OCI-LY1 (cell line): ENCODE results near the gene MFRP.

Experiments
- H2AFZ ChIP-seq: fragments of 200-600 bp; sonication (generic), shearing (Covaris generic); 2 replicates; pipeline ENCODE4 v1.6.0; 2014; ENCODE audit warnings: antibody characterized with exemption, mild to moderate bottlenecking, low read length
- H3F3A ChIP-seq: fragments of 200-600 bp; sonication (generic), shearing (Covaris generic); 2 replicates; pipeline ENCODE4 v1.6.0; 2014; ENCODE audit warnings: mild to moderate bottlenecking, antibody characterized with exemption, low read length, moderate library complexity; ENCODE audit not compliant: insufficient read depth
- H3K27ac ChIP-seq: fragments of 200-600 bp; sonication (generic); 2 replicates; pipeline ENCODE4 v1.5.1; 2014; ENCODE audit warnings: low read length, mixed run types, mild to moderate bottlenecking, low read depth; ENCODE audit not compliant: poor library complexity, severe bottlenecking
- H3K27me3 ChIP-seq: fragments of 200-600 bp; sonication (generic); 2 replicates; pipeline ENCODE4 v1.6.0; 2014; ENCODE audit warnings: antibody characterized with exemption, mild to moderate bottlenecking, low read length, moderate library complexity; ENCODE audit not compliant: insufficient read depth
- H3K36me3 ChIP-seq: fragments of 200-600 bp; sonication (generic); 2 replicates; pipeline ENCODE4 v1.6.1; 2014; ENCODE audit warnings: mild to moderate bottlenecking, antibody characterized with exemption, low read length, moderate library complexity, mixed read lengths; ENCODE audit not compliant: insufficient read depth
- H3K4me1 ChIP-seq: fragments of 200-600 bp; sonication (generic); 2 replicates; pipeline ENCODE4 v1.5.1; 2014; ENCODE audit warnings: mild to moderate bottlenecking, low read length, moderate library complexity; ENCODE audit not compliant: insufficient read depth, severe bottlenecking
- H3K4me2 ChIP-seq: fragments of 200-600 bp; sonication (generic), shearing (Covaris generic); 2 replicates; pipeline ENCODE4 v1.6.1; 2014; ENCODE audit warnings: low read length
- H3K4me3 ChIP-seq: fragments of 200-600 bp; sonication (generic); 2 replicates; pipeline ENCODE4 v1.5.1; 2014; ENCODE audit warnings: low read length, low read depth, mild to moderate bottlenecking, mixed read lengths; ENCODE audit not compliant: poor library complexity, severe bottlenecking
- H3K79me2 ChIP-seq: fragments of 200-600 bp; shearing (Covaris generic); 2 replicates; pipeline ENCODE4 v1.6.1; 2016; ENCODE audit warnings: mixed run types, low read length, mixed read lengths; ENCODE audit not compliant: insufficient read depth
- H3K9ac ChIP-seq: fragments of 200-600 bp; sonication (generic), shearing (Covaris generic); 2 replicates; pipeline ENCODE4 v1.6.1; 2014; ENCODE audit warnings: mild to moderate bottlenecking, low read length, mixed read lengths
- H3K9me2 ChIP-seq: fragments of 200-600 bp; sonication (generic), shearing (Covaris generic); 2 replicates; pipeline ENCODE4 v1.6.1; 2014; ENCODE audit warnings: low read depth, mild to moderate bottlenecking, low read length, mixed read lengths
- H3K9me3 ChIP-seq: fragments of 200-600 bp; shearing (Covaris generic); 2 replicates; pipeline ENCODE4 v1.6.1; 2014; ENCODE audit warnings: low read length, mixed read lengths
- H4K20me1 ChIP-seq: fragments of 200-600 bp; sonication (generic), shearing (Covaris generic); 2 replicates; pipeline ENCODE4 v1.6.0; 2016; ENCODE audit warnings: mild to moderate bottlenecking, low read length; ENCODE audit not compliant: insufficient read depth
- EZH2 ChIP-seq: fragments of 200-600 bp; sonication (generic), shearing (Covaris generic); IDR thresholded peaks from 2 replicates; pipeline ENCODE4 v1.8.0; 2017; ENCODE audit warnings: borderline replicate concordance, mixed run types, mild to moderate bottlenecking, antibody characterized with exemption, low read length, moderate library complexity, mixed read lengths
- TF ChIP-seq, protein P1 (sequence below): fragments of 200-600 bp; sonication (generic), shearing (Covaris generic); IDR thresholded peaks from 2 replicates; pipeline ENCODE4 v1.5.1; 2017; ENCODE audit warnings: mild to moderate bottlenecking, antibody characterized with exemption, low read length, moderate library complexity, mixed read lengths

The MFRP gene

DNA sequence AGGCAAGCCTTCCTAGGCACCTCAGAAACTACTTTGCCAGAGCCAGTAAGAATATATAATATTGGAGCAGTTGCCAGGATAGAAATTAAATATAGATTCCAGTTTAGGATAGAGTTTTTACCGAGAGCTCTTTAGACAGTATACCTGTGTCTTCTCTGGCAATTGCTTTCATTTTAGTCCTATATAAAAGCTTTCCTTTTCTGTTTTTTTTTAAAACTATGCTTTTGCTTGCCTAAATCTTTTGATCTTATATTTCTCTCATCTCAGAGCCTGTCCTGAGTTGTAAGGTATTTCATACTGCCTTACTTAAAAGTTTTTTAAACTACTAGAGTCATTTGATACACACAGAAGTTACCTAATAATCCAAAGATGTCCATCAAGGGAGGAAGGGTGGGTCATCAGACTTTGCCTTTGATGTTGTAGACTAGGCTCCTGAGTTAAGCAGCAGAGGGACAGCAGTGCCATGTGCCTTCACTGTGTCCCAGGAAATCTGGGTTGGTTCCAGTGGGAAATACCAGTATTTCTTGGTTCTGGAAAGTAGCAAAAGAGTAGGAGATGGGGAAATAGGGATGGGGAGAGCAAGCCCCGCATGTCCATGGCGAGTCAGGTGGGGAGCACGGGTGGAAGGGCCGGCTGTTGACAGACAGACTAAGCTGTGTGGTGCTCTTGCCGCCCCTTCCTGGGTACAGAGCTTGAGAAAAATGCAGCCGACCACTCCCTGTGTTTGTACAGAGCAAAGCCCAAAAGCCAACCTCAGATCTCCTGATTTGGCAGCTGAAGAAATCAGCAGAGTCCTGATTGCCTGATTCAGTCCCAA is 40.7 kb downstream of the MFRP start:
- Histone ChIP-seq H3F3A (no peaks in the 10 kb centered on the region), H3K27ac (no peak overlapping the region), H4K20me1 (no peaks in the 10 kb centered on the region), H3K4me2 (no peak overlapping the region), H3K4me3 (no peak overlapping the region), H2AFZ (no peak overlapping the region), H3K36me3 (peaks cover 35% of the 10 kb centered on the region), H3K79me2 (no peaks in the 10 kb centered on the region), H3K4me1 (no peaks in the 10 kb centered on the region), H3K27me3 (no peaks in the 10 kb centered on the region), H3K9ac (no peak overlapping the region), H3K9me3 (no peaks in the 10 kb centered on the region), H3K9me2 (no peaks in the 10 kb centered on the region)
- TF ChIP-seq, protein P1, sequence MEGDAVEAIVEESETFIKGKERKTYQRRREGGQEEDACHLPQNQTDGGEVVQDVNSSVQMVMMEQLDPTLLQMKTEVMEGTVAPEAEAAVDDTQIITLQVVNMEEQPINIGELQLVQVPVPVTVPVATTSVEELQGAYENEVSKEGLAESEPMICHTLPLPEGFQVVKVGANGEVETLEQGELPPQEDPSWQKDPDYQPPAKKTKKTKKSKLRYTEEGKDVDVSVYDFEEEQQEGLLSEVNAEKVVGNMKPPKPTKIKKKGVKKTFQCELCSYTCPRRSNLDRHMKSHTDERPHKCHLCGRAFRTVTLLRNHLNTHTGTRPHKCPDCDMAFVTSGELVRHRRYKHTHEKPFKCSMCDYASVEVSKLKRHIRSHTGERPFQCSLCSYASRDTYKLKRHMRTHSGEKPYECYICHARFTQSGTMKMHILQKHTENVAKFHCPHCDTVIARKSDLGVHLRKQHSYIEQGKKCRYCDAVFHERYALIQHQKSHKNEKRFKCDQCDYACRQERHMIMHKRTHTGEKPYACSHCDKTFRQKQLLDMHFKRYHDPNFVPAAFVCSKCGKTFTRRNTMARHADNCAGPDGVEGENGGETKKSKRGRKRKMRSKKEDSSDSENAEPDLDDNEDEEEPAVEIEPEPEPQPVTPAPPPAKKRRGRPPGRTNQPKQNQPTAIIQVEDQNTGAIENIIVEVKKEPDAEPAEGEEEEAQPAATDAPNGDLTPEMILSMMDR = no peak
- TF ChIP-seq EZH2 = no peak

- no peaks in the 10 kb centered on the region for H3F3A ChIP-seq
- H3K27ac ChIP-seq = no peak overlapping the region
- no peaks in the 10 kb centered on the region for H3K4me1 ChIP-seq
- no peak overlapping the region for H2AFZ ChIP-seq
- H3K4me3 ChIP-seq = no peak overlapping the region
- H3K9me2 ChIP-seq = no peaks in the 10 kb centered on the region
- no peaks in the 10 kb centered on the region for H3K27me3 ChIP-seq
- H3K9ac ChIP-seq = no peak overlapping the region
- no peak overlapping the region for H3K4me2 ChIP-seq
- H3K36me3 ChIP-seq = peaks cover 60% of the 10 kb centered on the region
- H3K9me3 ChIP-seq = no peaks in the 10 kb centered on the region
- H4K20me1 ChIP-seq = no peaks in the 10 kb centered on the region
- no peaks in the 10 kb centered on the region for H3K79me2 ChIP-seq
- TF ChIP-seq, protein P1 = no peak
- TF ChIP-seq EZH2 = no peak
Observed at GRCh38 chr11:119303227-119303718, 43.2 kb downstream of the MFRP start.

- Histone ChIP-seq H2AFZ (no peak overlapping the region), H4K20me1 (no peaks in the 10 kb centered on the region), H3K36me3 (peaks cover 79% of the 10 kb centered on the region), H3K9me2 (no peaks in the 10 kb centered on the region), H3K4me2 (no peak overlapping the region), H3K27ac (no peak overlapping the region), H3K27me3 (no peaks in the 10 kb centered on the region), H3K79me2 (no peaks in the 10 kb centered on the region), H3K9ac (no peak overlapping the region), H3K9me3 (no peaks in the 10 kb centered on the region), H3K4me3 (no peak overlapping the region), H3K4me1 (no peaks in the 10 kb centered on the region), H3F3A (no peaks in the 10 kb centered on the region)
- TF ChIP-seq, protein P1 = no peak
- no peak for TF ChIP-seq EZH2
Observed at GRCh38 chr11:119300198-119300964, 46.1 kb downstream of the MFRP start.
